Activated T-helper 2 cell treated with anti-CD3 and anti-CD28 coated beads, Interferon-gamma antibody, Interleukin-2, Interleukin-4, amounts not matched to agents 10 μg/mL and 5 μg/mL and 100 μg/mL, durations not matched to agents 14 hours and 24 hours and 36 hours (primary cell): ENCODE results near the gene ADAMTS17. TPM values are rescaled to one million over a fixed set of nuclear protein-coding genes. Genes with fewer than 3 reads are reported as not detected.
A peak's percentile ranks its signal among the peaks of the same experiment; 100 is the strongest.

Source experiments
- DNase-seq: peaks from one replicate; pipeline ENCODE4 v3.0.0; 2021; ENCODE audit warnings: low spot score
- H3K27ac Mint-ChIP-seq: one replicate; pipeline ENCODE4 v1.8.0; 2021; ENCODE audit warnings: mixed read lengths
- H3K27me3 Mint-ChIP-seq: one replicate; pipeline ENCODE4 v1.8.0; 2021; ENCODE audit warnings: low read depth, mixed read lengths
- H3K36me3 Mint-ChIP-seq: one replicate; pipeline ENCODE4 v1.8.0; 2021; ENCODE audit warnings: low read depth, mixed read lengths
- H3K4me1 Mint-ChIP-seq: one replicate; pipeline ENCODE4 v1.8.0; 2021; ENCODE audit warnings: low read depth, mixed read lengths
- H3K4me3 Mint-ChIP-seq: one replicate; pipeline ENCODE4 v1.8.0; 2021; ENCODE audit warnings: low read depth, mild to moderate bottlenecking, moderate library complexity, mixed read lengths
- H3K9me3 Mint-ChIP-seq: one replicate; pipeline ENCODE4 v1.8.0; 2021; ENCODE audit warnings: mixed read lengths
- intact Hi-C: fragments of 100-400 bp; cut with micrococcal nuclease; formaldehyde crosslinking; loops from one replicate; pipeline ENCODE4 v1.15.1; 2023
- total RNA-seq: library from RNA; stranded (reverse); gene quantifications from 2 replicates; pipeline ENCODE4 v1.2.3, GENCODE V29; 2022

Gene ADAMTS17
- total RNA-seq: 0.28 and 1.1 TPM in 2 replicates

GRCh38 chr15:100341750-100342560 is at the start of gene ADAMTS17:
Gene ADAMTS17, minus strand, starts transcription at chr15:100341975. Its CDS starts 76 bp downstream, at chr15:100341899.
- intact Hi-C loops: loop anchor here (1.0 to 10.0 kb wide), 3 partner anchors 8 to 530 kb away; no protein-coding TSS in a partner anchor
- H3K27ac Mint-ChIP-seq: no peak within 1 kb of the TSS
- peaks cover 1% of the 10 kb centered on the region for H3K4me1 Mint-ChIP-seq
- peaks cover 58% of the 10 kb centered on the region for H3K27me3 Mint-ChIP-seq
- H3K4me3 Mint-ChIP-seq: peak within 1 kb of the TSS; percentile 7
- peak; percentile 89 for DNase-seq
- no peaks in the 10 kb centered on the region for H3K9me3 Mint-ChIP-seq
- H3K36me3 Mint-ChIP-seq: no peaks in the 10 kb centered on the region

DNA sequence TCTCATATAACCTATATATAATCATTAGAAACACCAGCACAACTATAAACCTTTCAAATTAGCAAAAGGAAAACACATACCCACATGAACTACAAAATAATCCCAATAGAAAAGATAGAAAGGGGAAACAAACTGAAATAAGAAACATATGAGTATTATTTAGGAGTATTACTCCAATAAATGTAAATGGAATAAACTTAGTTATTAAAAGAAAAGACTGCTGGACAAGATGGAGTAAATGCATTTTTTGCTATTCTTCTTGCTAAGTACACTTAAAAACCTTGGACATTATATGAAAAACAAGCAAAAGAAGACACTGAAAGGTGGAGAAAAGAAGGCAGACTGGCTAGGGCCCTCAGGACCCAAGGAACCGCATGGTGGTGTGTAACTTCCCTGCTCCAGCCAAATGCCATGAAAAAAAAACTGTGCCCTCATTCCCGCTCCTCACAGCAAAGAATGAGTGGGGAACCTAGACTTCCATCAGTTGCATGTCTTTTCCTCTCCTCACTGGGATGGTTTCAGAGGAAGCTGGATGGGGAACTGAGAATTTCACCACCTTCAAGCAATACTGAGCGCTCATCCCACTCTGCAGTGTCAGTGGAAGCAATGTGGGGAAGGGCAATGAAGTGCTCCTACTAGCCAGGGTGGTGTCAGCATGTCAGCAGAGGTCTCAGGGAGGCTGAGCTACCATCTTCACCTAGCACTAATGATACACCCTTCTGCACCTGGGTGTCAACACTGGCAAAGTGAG is 43.7 kb upstream of the ADAMTS17 start:
- no peak for DNase-seq
- Mint-ChIP-seq H3K36me3 (no peaks in the 10 kb centered on the region), H3K27me3 (no peaks in the 10 kb centered on the region), H3K4me3 (no peak overlapping the region), H3K27ac (no peak overlapping the region), H3K9me3 (peaks cover 14% of the 10 kb centered on the region), H3K4me1 (no peaks in the 10 kb centered on the region)
- intact Hi-C loops: no loop called here

GRCh38 chr15:100384108-100384410 is 42.3 kb upstream of the ADAMTS17 start:
- Mint-ChIP-seq H3K9me3 (peaks cover 14% of the 10 kb centered on the region), H3K27me3 (no peaks in the 10 kb centered on the region), H3K27ac (no peak overlapping the region), H3K4me1 (no peaks in the 10 kb centered on the region), H3K36me3 (no peaks in the 10 kb centered on the region), H3K4me3 (no peak overlapping the region)
- no peak for DNase-seq
- intact Hi-C loops: no loop called here

DNA sequence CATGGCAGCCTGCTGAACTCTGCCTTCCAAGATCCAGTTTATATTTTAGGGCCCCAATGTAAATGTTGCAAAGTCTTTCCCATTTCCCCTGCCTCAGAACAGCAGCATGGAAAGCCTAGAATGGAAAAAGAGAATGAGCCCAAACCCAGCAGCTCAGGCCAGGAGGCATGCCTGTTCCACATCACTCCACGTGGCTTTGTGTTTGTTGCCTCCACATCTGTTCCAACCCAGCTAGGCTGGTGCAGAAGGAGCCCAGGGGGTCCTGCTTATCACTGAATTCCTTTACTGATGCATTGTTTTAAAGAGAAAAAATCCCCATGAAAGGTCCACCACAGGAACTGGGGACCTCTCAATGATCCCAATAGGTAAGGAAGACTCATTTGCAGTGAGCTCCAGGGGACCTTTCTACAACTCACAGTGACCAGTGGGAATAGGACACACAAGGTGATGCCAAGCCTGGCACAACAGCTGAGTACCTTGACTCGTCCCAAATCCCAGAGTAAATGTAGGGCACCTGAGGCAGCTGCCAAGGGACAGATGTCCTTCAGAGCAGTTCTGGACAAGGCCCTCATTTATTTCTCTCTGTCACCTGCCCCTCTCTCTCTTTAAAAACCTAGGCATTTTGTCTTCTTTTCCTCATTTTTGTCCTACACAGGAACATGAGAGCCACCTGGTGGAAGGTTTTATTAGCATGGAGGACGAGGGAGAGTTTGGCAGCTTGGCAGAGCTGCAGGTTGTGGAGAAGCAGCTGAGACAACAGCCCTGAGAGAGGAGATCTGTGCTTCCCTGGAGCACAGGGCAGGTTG is 41.7 kb upstream of the ADAMTS17 start:
- intact Hi-C loops: no loop called here
- DNase-seq: no peak
- Mint-ChIP-seq H3K27me3 (no peaks in the 10 kb centered on the region), H3K36me3 (no peaks in the 10 kb centered on the region), H3K9me3 (peaks cover 14% of the 10 kb centered on the region), H3K4me1 (no peaks in the 10 kb centered on the region), H3K4me3 (no peak overlapping the region), H3K27ac (no peak overlapping the region)

- H3K9me3 Mint-ChIP-seq: peaks cover 8% of the 10 kb centered on the region
- DNase-seq: no peak
- no peaks in the 10 kb centered on the region for H3K4me1 Mint-ChIP-seq
- H3K27me3 Mint-ChIP-seq: peaks cover 33% of the 10 kb centered on the region
- H3K36me3 Mint-ChIP-seq: peaks cover 3% of the 10 kb centered on the region
- no peak overlapping the region for H3K4me3 Mint-ChIP-seq
- intact Hi-C loops: no loop called here
- no peak overlapping the region for H3K27ac Mint-ChIP-seq
Observed at GRCh38 chr15:100373942-100374341, 32.2 kb upstream of the ADAMTS17 start.

DNA sequence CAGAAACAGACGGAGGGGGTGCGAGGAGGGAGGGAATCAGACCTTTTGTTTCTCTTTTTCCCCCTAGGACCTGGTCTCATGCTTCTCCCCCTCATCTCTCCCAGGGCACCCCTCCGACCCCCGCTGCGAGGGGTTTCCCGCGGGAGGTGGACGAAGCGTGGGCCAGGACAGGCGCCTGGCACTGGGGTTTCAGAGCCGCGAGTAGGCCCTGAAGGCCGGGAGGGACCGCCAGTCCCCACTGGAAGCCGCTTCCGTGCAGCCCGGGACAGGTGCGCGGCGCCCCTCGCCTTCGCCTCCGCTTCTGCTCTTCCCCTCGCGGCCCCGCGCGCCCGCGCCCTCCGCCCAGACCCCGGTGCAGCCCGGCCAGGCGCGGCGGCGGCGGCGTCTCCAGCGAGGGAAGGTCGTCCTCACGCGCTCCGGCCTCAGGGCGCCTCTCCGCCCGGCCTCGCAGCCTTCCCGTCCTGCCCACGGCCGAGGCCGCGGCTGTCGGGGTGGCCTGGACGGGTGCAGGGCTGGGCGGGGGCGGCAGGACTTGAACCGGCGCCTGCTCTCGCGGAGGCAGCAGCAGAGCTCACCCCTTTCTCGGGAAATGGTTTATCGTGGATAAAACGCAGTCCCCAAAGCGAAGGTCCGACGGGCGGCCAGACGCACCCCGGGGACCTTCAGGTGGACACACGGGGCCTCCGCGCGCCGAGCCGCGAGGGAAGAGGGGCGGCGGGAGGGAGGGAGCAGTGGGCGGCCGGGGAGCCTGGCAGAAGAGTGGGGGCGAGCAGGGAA is 31.5 kb upstream of the ADAMTS17 start:
- H3K36me3 Mint-ChIP-seq: peaks cover 3% of the 10 kb centered on the region
- no peak overlapping the region for H3K4me3 Mint-ChIP-seq
- peaks cover 8% of the 10 kb centered on the region for H3K9me3 Mint-ChIP-seq
- DNase-seq: no peak
- no peaks in the 10 kb centered on the region for H3K4me1 Mint-ChIP-seq
- peaks cover 33% of the 10 kb centered on the region for H3K27me3 Mint-ChIP-seq
- intact Hi-C loops: no loop called here
- no peak overlapping the region for H3K27ac Mint-ChIP-seq

DNA sequence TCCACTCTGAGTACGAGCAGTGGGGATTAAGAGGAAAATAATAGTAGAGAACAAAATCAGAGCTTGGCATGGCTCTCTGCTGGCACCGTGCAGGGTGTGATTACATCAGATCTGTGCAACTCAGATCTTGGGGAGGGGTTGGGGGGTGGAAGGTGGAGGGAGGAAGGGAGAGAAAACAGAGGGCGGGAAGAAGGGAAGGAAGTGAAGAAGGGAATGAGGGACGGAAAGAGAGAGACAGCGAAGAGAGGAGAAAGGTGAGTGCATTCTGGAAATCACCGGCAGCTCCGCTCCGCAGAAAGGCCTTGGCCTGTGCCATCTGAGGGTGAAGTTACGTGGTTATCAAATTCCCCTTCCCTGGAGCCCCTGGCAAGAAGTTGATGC is 31.0 kb upstream of the ADAMTS17 start:
- H3K9me3 Mint-ChIP-seq: peaks cover 8% of the 10 kb centered on the region
- H3K4me1 Mint-ChIP-seq: no peaks in the 10 kb centered on the region
- peaks cover 33% of the 10 kb centered on the region for H3K27me3 Mint-ChIP-seq
- DNase-seq: no peak
- peaks cover 3% of the 10 kb centered on the region for H3K36me3 Mint-ChIP-seq
- H3K4me3 Mint-ChIP-seq: no peak overlapping the region
- intact Hi-C loops: no loop called here
- no peak overlapping the region for H3K27ac Mint-ChIP-seq

DNA sequence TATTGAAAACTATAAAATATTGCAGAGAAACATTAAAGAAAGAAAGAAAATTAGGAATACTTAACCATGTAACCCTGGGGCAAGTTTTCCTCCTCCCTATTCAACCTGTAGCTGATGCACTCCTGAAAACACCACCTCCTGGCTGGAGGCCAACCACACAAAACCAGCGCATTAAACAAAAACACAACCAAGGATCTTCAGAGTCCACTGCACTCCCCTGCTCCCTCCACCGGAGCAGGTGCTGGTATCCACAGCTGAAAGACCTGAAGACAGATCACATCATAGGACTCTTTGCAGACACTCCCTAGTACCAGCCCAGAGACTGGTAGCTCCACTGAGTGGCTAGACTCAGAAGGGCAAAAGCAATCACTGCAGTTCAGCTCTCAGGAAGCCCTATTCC is 13.6 kb upstream of the ADAMTS17 start:
- no peak for DNase-seq
- Mint-ChIP-seq H3K27me3 (peaks cover 21% of the 10 kb centered on the region), H3K9me3 (no peaks in the 10 kb centered on the region), H3K36me3 (no peaks in the 10 kb centered on the region), H3K4me3 (no peak overlapping the region), H3K27ac (no peak overlapping the region), H3K4me1 (peaks cover 4% of the 10 kb centered on the region)
- intact Hi-C loops: no loop called here

- intact Hi-C loops: loop anchor here (5.0 kb wide), 1 partner anchor 219 kb away; no protein-coding TSS in a partner anchor
- H3K4me3 Mint-ChIP-seq: no peak overlapping the region
- H3K9me3 Mint-ChIP-seq: no peaks in the 10 kb centered on the region
- DNase-seq: no peak
- H3K27ac Mint-ChIP-seq: no peak overlapping the region
- peaks cover 17% of the 10 kb centered on the region for H3K27me3 Mint-ChIP-seq
- H3K36me3 Mint-ChIP-seq: no peaks in the 10 kb centered on the region
- peaks cover 4% of the 10 kb centered on the region for H3K4me1 Mint-ChIP-seq
Observed at GRCh38 chr15:100353449-100353848, 11.7 kb upstream of the ADAMTS17 start.

- Mint-ChIP-seq H3K4me1 (peaks cover 4% of the 10 kb centered on the region), H3K4me3 (peak overlapping the region; percentile 86), H3K27me3 (peaks cover 19% of the 10 kb centered on the region), H3K9me3 (no peaks in the 10 kb centered on the region), H3K36me3 (no peaks in the 10 kb centered on the region), H3K27ac (no peak overlapping the region)
- intact Hi-C loops: loop anchor here (1.0 to 5.0 kb wide), 3 partner anchors 8 to 246 kb away; no protein-coding TSS in a partner anchor
- no peak for DNase-seq
Observed at GRCh38 chr15:100350434-100351226, 8.9 kb upstream of the ADAMTS17 start.

- intact Hi-C loops: loop anchor here (1.0 to 10.0 kb wide), 4 partner anchors 8 to 247 kb away; no protein-coding TSS in a partner anchor
- Mint-ChIP-seq H3K36me3 (no peaks in the 10 kb centered on the region), H3K27me3 (peaks cover 21% of the 10 kb centered on the region), H3K27ac (peak overlapping the region; percentile 47), H3K9me3 (no peaks in the 10 kb centered on the region), H3K4me3 (peak overlapping the region; percentile 86), H3K4me1 (peaks cover 4% of the 10 kb centered on the region)
- DNase-seq: peak; percentile 83
Observed at GRCh38 chr15:100349696-100350433, 8.1 kb upstream of the ADAMTS17 start.
